Left cardiac atrium (tissue), 4 donors: ENCODE data around the gene TREM2. TPM values are rescaled to one million over a fixed set of nuclear protein-coding genes. Genes with fewer than 3 reads are reported as not detected.
A peak's percentile ranks its signal among the peaks of the same experiment; 100 is the strongest.
"Not testable (repeated sequence)": the region's sequence is repeated elsewhere in the genome, so short reads cannot be mapped to it uniquely, and the experiment has no call there.

Source experiments
- ATAC-seq, 2 donors: fragments of 200-7000 bp; cut with Tn5 transposase; one replicate each; pipeline ENCODE4 v1.9.1; 2020; ENCODE audit warnings: mild to moderate bottlenecking in 2 of 2, moderate library complexity in 2 of 2
- DNase-seq: peaks from one replicate; pipeline ENCODE4 v3.0.0-alpha.2; 2020
- intact Hi-C, 2 donors: fragments of 100-400 bp; cut with DNase I; formaldehyde crosslinking; loops; one replicate each; pipeline versions ENCODE4 v1.14.1 to v1.15.1; 2022 to 2023
- total RNA-seq, 2 donors: library from RNA; stranded (reverse); fragmentation: NEBNext Ultra II Directional; extraction: Animal tissue kit (Norgen Biotek cat#: 25700); gene quantifications; one replicate each; pipeline ENCODE4 v1.2.1, GENCODE V29; 2021
- donor health status: DM: no; HTN: yes; CAD: no.
- donor health status: DM: no; HTN: yes; CAD: no; lungs with severe emphysema.
- donor health status: DM: yes; HTN: yes; CAD: no.
- donor health status: Dilated cardiomyopathy.

TREM2 gene
- total RNA-seq, 2 donors from 2014 or later: 1.1 to 3.1 TPM

GRCh38 chr6:41157323-41157722 lies 5.6 kb downstream of the TREM2 start:
- intact Hi-C loops: no loop called here
- DNase-seq (no peak), ATAC-seq (peak in 1 of 2 donors; percentile 46)

- no peak for DNase-seq
- ATAC-seq: no peak
- intact Hi-C loops: no loop called here
These were observed 6.1 kb downstream of the TREM2 start for GRCh38 chr6:41156771-41157170.

- intact Hi-C loops: no loop called here
- no peak for ATAC-seq
These were observed 6.9 kb downstream of the TREM2 start for GRCh38 chr6:41156001-41156400.

DNA sequence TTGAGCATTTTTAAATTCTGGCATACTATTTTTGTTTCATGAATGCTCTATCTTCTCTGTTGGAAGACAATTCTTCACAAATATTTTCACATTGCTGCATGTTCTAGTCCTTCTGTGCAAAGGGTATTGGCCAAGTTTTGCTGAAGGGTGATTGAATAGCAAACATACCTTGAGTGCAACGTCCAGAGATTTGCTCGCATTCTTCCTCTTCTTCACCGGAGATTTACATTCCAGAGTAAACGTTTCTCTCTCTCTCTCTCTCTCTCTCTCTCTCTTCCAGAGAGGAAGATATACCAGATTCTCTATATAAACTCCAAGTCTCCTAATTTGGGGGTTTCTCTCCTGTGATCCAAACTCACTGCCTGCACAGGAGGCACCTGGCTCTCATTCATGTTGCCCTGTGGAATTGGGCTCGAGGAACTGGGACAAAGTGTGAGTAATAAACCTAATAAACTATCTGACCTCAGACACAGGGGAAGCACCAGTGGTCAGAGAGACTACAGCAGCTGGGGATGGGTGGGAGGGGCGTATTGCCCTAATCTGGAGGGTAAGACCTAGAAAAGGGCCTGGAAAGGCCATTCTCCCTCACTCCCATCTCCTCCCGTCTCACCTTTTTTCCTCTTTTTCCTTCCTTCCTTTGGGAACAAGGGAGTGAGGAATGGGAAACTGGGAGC lies 7.6 kb downstream of the TREM2 start:
- ATAC-seq: no peak
- DNase-seq: no peak
- intact Hi-C loops: no loop called here

More at GRCh38 chr6:41156001-41156400, 6.9 kb downstream of the TREM2 start:
- DNase-seq: no peak

- intact Hi-C loops: no loop called here
- DNase-seq (no peak), ATAC-seq (no peak)
These were observed 8.8 kb downstream of the TREM2 start, which contains the start of gene TREML1 for GRCh38 chr6:41153992-41154625. TSS of gene TREML1 (minus strand) at chr6:41154347. CDS start at chr6:41154288, 59 bp downstream.

DNA sequence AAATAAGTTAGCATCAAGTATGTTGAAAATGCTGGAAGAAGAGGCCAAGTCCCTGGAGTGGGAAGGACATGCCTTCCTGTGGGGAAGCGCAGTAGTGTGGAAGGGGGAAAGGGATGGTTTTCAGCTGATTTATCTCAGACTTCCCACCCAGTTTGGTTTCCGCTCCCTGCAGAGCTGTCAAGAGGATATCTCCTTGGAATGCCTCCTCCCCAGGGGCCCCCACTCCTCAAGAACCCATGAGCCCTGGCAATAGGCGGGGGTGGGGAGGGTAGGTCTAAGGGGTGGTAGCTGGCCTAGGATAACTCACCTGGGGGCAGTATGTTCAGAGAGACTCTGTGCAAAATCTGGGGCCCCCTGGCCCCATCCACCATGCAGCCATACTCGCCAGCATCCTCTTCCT lies 9.5 kb downstream of the TREM2 start:
- no peak for ATAC-seq
- intact Hi-C loops: no loop called here
- no peak for DNase-seq

DNA sequence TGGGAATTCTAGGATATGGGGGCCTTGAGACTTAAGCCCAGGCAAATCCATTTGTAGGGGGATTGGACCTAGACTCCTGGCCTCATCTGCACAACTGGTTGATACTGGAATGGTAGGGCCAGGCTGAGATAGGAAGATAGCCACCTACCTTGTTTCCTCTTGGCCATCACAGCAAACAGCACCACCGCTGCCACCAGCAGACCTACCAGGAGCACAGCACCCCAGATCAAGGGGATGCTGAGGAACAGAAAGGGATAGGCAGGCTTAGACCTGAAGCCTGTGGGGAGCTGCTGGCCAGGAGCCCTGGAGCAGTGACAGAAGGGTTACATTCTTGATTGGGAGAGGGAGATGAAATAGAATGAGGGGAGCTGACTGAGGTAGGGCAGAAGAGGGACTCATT lies 12.2 kb downstream of the TREM2 start:
- intact Hi-C loops: no loop called here
- ATAC-seq (no peak), DNase-seq (no peak)

DNA sequence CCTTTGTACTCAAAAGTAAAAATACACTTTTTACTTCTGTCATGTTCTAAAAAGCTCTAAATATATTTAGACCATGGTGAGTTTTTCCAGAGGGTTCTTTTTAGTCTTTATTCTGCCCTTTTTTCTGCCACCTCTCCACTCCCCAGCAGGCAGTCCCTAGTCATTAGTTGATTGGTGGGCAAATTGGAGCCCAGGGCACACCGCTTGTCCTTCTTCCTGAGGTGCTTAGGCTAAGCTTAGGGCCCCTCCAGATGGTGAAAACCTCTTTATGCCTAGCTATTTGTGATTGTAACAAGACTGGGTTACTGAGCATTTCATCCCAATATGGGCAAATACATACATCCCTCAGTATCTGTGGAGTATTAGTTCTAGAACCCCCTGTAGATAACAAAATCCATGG lies 15.0 kb downstream of the TREM2 start:
- DNase-seq (no peak), ATAC-seq (no peak)
- intact Hi-C loops: no loop called here

- intact Hi-C loops: no loop called here
- DNase-seq (no peak), ATAC-seq (no peak)
These were observed 26.0 kb downstream of the TREM2 start for GRCh38 chr6:41136911-41137310.

GRCh38 chr6:41135062-41135832 lies 27.7 kb downstream of the TREM2 start:
- ATAC-seq (no peak), DNase-seq (no peak)
- intact Hi-C loops: no loop called here

- intact Hi-C loops: no loop called here
- DNase-seq (no peak), ATAC-seq (no peak)
These were observed 30.7 kb downstream of the TREM2 start for GRCh38 chr6:41132254-41132653.

GRCh38 chr6:41125282-41125681 lies 37.6 kb downstream of the TREM2 start:
- ATAC-seq: no peak
- DNase-seq: no peak
- intact Hi-C loops: no loop called here

GRCh38 chr6:41122918-41123317 lies 40.0 kb downstream of the TREM2 start:
- DNase-seq (no peak), ATAC-seq (no peak)
- intact Hi-C loops: no loop called here

DNA sequence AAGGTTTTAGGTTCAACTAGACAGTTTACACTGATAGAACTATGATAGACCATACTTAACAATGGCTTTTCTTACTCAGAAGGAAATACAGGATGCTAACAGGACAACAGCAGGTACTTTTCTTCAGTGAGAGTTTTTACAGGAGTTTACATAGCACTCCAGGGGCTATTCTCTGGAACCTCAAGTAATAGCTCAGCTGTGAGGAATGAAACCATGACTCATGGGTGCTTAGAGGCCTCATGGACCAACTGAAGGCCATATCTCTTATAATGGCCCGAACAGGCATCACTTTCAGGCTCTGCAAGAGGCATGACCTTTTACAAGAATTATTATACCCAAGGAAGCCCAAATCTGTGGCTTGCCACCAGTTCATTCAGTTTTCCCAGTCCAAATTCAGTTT lies 40.5 kb downstream of the TREM2 start:
- ATAC-seq: no peak
- intact Hi-C loops: no loop called here
- DNase-seq: no peak

GRCh38 chr6:41120058-41120457 lies 42.9 kb downstream of the TREM2 start:
- DNase-seq (no peak), ATAC-seq (no peak)
- intact Hi-C loops: no loop called here

- DNase-seq (no peak), ATAC-seq (no peak)
- intact Hi-C loops: no loop called here
These were observed 43.4 kb downstream of the TREM2 start for GRCh38 chr6:41119508-41119907.

DNA sequence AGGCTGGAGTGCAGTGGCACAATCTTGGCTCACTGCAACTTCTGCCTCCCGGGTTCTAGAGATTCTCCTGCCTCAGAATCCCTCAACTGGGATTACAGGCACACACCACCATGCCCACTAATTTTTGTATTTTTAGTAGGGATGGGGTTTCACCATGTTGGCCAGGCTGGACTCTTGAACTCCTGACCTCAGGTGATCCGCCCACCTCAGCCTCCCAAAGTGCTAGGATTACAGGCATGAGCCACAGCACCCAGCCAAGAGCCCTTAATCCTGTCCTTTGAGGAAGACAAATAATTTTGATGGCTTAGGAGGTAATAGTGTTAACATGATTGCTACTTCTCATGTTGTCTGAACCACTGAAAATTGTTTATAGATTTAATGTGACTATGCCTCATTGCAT lies 47.9 kb downstream of the TREM2 start:
- intact Hi-C loops, DNase-seq, ATAC-seq: not testable (repeated sequence)

- intact Hi-C loops: no loop called here
- ATAC-seq: no peak
- no peak for DNase-seq
These were observed 51.9 kb downstream of the TREM2 start for GRCh38 chr6:41111017-41111416.
